Tibial artery (tissue), 4 donors: ENCODE results near the gene NUAK1.
A peak's percentile ranks its signal among the peaks of the same experiment; 100 is the strongest.

ENCODE experiments used
- DNase-seq, 2 donors: peaks; one replicate each; pipeline ENCODE4 v3.0.0-alpha.2; 2019
- H3K27ac ChIP-seq, 2 donors: fragments of 200-600 bp; sonication (generic) in 1 of 2; 1 replicate in 1 of 2; 2 replicates in 1 of 2; pipeline ENCODE4 v1.5.1; 2018 to 2019; ENCODE audit warnings: mild to moderate bottlenecking in 1 of 2
- H3K27me3 ChIP-seq, 2 donors: fragments of 200-600 bp; sonication (generic) in 1 of 2; one replicate each; pipeline versions ENCODE4 v1.5.1 to v1.6.0; 2016 to 2019
- H3K36me3 ChIP-seq, 3 donors: fragments of 200-600 bp; sonication (generic) in 2 of 3; one replicate each; pipeline ENCODE4 v1.5.1; 2016 to 2019; ENCODE audit warnings: mild to moderate bottlenecking in 2 of 3
- H3K4me1 ChIP-seq, 4 donors: fragments of 200-600 bp; sonication (generic) in 2 of 4; 1 replicate in 3 of 4; 2 replicates in 1 of 4; pipeline ENCODE4 v1.5.1; 2016 to 2019
- H3K4me3 ChIP-seq, 2 donors: fragments of 200-600 bp; sonication (generic) in 1 of 2; 1 replicate in 1 of 2; 2 replicates in 1 of 2; pipeline ENCODE4 v1.5.1; 2018 to 2019; ENCODE audit warnings: mild to moderate bottlenecking in 2 of 2
- H3K9me3 ChIP-seq, 3 donors: fragments of 200-600 bp; sonication (generic) in 1 of 3; one replicate each; pipeline ENCODE4 v1.5.1; 2016 to 2019
- CTCF ChIP-seq, 2 experiments: fragments of 200-600 bp in 1 of 2; fragments of 450-650 bp in 1 of 2; IDR thresholded peaks; one replicate each; pipeline ENCODE4 v1.5.1; 2017 to 2019; ENCODE audit warnings: antibody characterized with exemption in 2 of 2, mild to moderate bottlenecking in 1 of 2, moderate library complexity in 1 of 2
- intact Hi-C: fragments of 100-400 bp; cut with DNase I; formaldehyde crosslinking; loops from one replicate; pipeline ENCODE4 v1.15.0; 2023; ENCODE audit warnings: low total_unique reads

NUAK1 gene

GRCh38 chr12:106118381-106119130 lies 20.2 kb downstream of the NUAK1 start:
- Histone ChIP-seq H3K4me1 (peaks cover 6 to 100% (median 82%) of the 10 kb centered on the region in 4 donors), H3K4me3 (no peak overlapping the region), H3K36me3 (no peaks in the 10 kb centered on the region), H3K27ac (peak overlapping the region; percentile 84 to 98), H3K27me3 (no peaks in the 10 kb centered on the region), H3K9me3 (no peaks in the 10 kb centered on the region)
- no peak for TF ChIP-seq CTCF (IDR thresholded peaks at IDR 0.05)
- intact Hi-C loops, result no loop called here
- no peak for DNase-seq

DNA sequence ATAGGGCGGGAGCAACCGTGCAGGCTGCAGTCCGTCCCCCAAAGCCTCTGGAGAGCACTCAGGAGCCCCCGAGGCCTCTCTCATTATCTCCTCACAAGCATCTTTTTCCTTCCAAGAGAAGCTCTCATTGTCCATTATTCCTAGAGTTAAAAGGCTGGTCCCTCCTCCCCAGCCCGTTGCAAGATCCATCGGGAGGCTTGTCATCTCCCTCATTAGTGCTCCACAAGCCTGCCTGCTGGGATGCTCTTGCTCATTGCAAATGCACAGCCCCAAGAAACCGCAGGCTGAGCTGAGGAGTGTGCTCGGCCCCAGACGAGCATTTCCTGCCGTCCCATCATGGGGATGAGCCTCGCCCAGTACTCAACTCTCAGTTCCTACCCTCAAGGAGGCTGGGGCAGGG lies 23.3 kb downstream of the NUAK1 start:
- intact Hi-C loops, result no loop called here
- Histone ChIP-seq H3K36me3 (no peaks in the 10 kb centered on the region), H3K4me3 (no peak overlapping the region), H3K4me1 (peaks cover 20 to 100% (median 82%) of the 10 kb centered on the region in 4 donors), H3K27ac (peak overlapping the region; percentile 82 to 87), H3K27me3 (no peaks in the 10 kb centered on the region), H3K9me3 (no peaks in the 10 kb centered on the region)
- DNase-seq, result no peak
- no peak for TF ChIP-seq CTCF (IDR thresholded peaks at IDR 0.05)

DNA sequence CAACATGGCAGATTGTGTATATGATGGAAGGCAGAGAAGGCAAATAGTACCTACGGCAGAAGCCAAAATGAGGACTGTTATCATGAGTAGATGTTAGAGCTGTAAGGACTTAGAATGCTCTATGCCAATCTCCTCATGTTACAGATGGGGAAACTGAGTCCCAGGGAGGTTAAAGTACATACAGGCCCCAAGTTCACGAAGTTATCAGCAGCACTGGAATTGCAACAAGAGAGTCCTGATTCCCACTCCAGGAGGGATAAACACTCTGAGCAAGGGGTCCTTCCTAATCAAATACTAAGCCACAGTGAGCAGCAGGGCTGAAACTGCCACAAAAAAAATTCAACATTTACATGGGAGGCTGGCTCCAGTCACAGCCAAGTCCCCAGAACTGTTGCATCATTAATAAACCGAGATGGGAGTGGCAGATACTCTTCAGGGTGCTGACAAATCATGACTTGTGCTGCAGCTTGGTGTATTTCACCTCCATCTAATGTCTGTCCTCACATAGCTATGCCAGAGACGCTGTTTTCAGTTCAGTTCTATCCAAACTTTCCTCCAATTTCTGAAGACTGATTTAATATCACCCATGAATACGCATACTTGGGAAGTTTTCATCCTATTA lies 24.2 kb downstream of the NUAK1 start:
- H3K27ac ChIP-seq, result peak overlapping the region; percentile 82 to 87
- peak in 1 of 2 donors; percentile 46 for DNase-seq
- intact Hi-C loops, result no loop called here
- no peak for TF ChIP-seq CTCF (IDR thresholded peaks at IDR 0.05)
- no peaks in the 10 kb centered on the region for H3K36me3 ChIP-seq
- no peaks in the 10 kb centered on the region for H3K9me3 ChIP-seq
- H3K27me3 ChIP-seq, result no peaks in the 10 kb centered on the region
- H3K4me3 ChIP-seq, result no peak overlapping the region
- peaks cover 15 to 100% (median 83%) of the 10 kb centered on the region in 4 donors for H3K4me1 ChIP-seq

- Histone ChIP-seq H3K4me3 (no peak overlapping the region), H3K36me3 (no peaks in the 10 kb centered on the region), H3K9me3 (no peaks in the 10 kb centered on the region), H3K27ac (peak overlapping the region; percentile 82 to 87), H3K27me3 (no peaks in the 10 kb centered on the region), H3K4me1 (peaks cover 14 to 100% (median 82%) of the 10 kb centered on the region in 4 donors)
- no peak for TF ChIP-seq CTCF (IDR thresholded peaks at IDR 0.05)
- intact Hi-C loops, result no loop called here
- peak; percentile 68 to 79 for DNase-seq
Observed at GRCh38 chr12:106113824-106114446, 24.8 kb downstream of the NUAK1 start.

DNA sequence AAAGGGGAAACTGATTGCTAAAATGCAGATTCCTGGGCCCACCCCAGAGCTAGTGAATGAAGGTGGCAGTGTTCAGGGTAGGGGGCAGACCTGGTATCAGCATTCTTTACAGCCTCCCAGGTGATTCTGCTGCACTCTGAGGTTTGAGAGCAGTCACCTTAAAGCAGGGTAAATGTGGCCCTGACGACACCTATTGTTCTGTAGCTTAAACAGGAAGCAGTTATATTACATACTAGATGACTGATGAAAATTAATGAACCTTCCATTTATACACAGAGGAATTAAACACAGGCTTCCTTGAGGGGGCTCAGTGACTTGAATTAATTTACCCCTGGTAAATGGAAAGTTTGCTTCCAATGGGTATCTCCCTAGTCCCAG lies 25.3 kb downstream of the NUAK1 start:
- H3K4me1 ChIP-seq, result peaks cover 14 to 100% (median 83%) of the 10 kb centered on the region in 4 donors
- intact Hi-C loops, result no loop called here
- peak overlapping the region; percentile 82 to 87 for H3K27ac ChIP-seq

More for the DNA sequence above, 25.3 kb downstream of the NUAK1 start:
- H3K27me3 ChIP-seq, result no peaks in the 10 kb centered on the region
- H3K9me3 ChIP-seq, result no peaks in the 10 kb centered on the region
- no peak for TF ChIP-seq CTCF (IDR thresholded peaks at IDR 0.05)
- DNase-seq, result no peak
- no peaks in the 10 kb centered on the region for H3K36me3 ChIP-seq
- H3K4me3 ChIP-seq, result no peak overlapping the region
